ENCODE measurements around the gene ARPC4. TPM values are rescaled to one million over a fixed set of nuclear protein-coding genes. Genes with fewer than 3 reads are reported as not detected.
"Not testable (repeated sequence)": the region's sequence is repeated elsewhere in the genome, so short reads cannot be mapped to it uniquely, and the experiment has no call there.

Gene ARPC4
- total RNA-seq, 6 experiments from 2014 or later, result 42.0 to 80.3 (median 57.3) TPM

- DNase-seq (no peak), ATAC-seq (no peak)
- intact Hi-C loops (cut with DNase I), result no loop called here
- TF ChIP-seq CTCF (IDR thresholded peaks at IDR 0.05) (no peak), POLR2A (IDR thresholded peaks at IDR 0.05) (no peak)
- no peaks in the 10 kb centered on the region for H3K9me3 ChIP-seq
- WGBS (ENCODE audit: insufficient coverage, low coverage, low lambda C conversion rate, missing lambda C conversion rate), result 87% methylated on average over 5 of the region's 6 CpGs
- H3K4me3 ChIP-seq, result peak overlapping the region in 1 of 3 donors; percentile 77
- peaks cover 0 to 18% (median 4%) of the 10 kb centered on the region in 4 donors for H3K4me1 ChIP-seq
- H3K27me3 ChIP-seq, result no peaks in the 10 kb centered on the region
- H3K27ac ChIP-seq, result no peak overlapping the region
- peaks cover 0 to 9% (median 4%) of the 10 kb centered on the region in 4 donors for H3K36me3 ChIP-seq
Measured at GRCh38 chr3:9768141-9768775, 24.6 kb upstream of the ARPC4 start.

- H3K4me1 ChIP-seq, result peaks cover 0 to 18% (median 4%) of the 10 kb centered on the region in 4 donors
- no peak for TF ChIP-seq POLR2A (IDR thresholded peaks at IDR 0.05)
- no peak for TF ChIP-seq CTCF (IDR thresholded peaks at IDR 0.05)
- H3K4me3 ChIP-seq, result peak overlapping the region; percentile 65 to 95 (median 77)
- H3K9me3 ChIP-seq, result no peaks in the 10 kb centered on the region
- WGBS (ENCODE audit: insufficient coverage, low coverage, low lambda C conversion rate, missing lambda C conversion rate), result 34% methylated on average over 3 of the region's 5 CpGs
- ATAC-seq, result no peak
- peaks cover 0 to 9% (median 4%) of the 10 kb centered on the region in 4 donors for H3K36me3 ChIP-seq
- no peaks in the 10 kb centered on the region for H3K27me3 ChIP-seq
- peak overlapping the region in 2 of 3 donors; percentile 81 to 84 for H3K27ac ChIP-seq
- no peak for DNase-seq
- intact Hi-C loops (cut with DNase I), result no loop called here
Measured at GRCh38 chr3:9769012-9769411, 23.9 kb upstream of the ARPC4 start.

- H3K4me3 ChIP-seq, result peak within 1 kb of the TSS; percentile 65 to 95 (median 77)
- H3K4me1 ChIP-seq, result peaks cover 0 to 18% (median 4%) of the 10 kb centered on the region in 4 donors
- TF ChIP-seq POLR2A (IDR thresholded peaks at IDR 0.05), result peak; percentile 94
- TF ChIP-seq CTCF (IDR thresholded peaks at IDR 0.05), result no peak
- intact Hi-C loops (cut with DNase I), result no loop called here
- peaks cover 0 to 9% (median 4%) of the 10 kb centered on the region in 4 donors for H3K36me3 ChIP-seq
- DNase-seq (peak; percentile 91 to 92 (median 92)), ATAC-seq (peak; percentile 90 to 95 (median 93))
- WGBS (ENCODE audit: insufficient coverage, low coverage, low lambda C conversion rate, missing lambda C conversion rate), result 8% methylated on average over 14 of the region's 49 CpGs
- H3K27me3 ChIP-seq, result no peaks in the 10 kb centered on the region
- no peaks in the 10 kb centered on the region for H3K9me3 ChIP-seq
- H3K27ac ChIP-seq, result peak within 1 kb of the TSS; percentile 81 to 84 (median 81)
Measured at GRCh38 chr3:9769426-9770275, 23.2 kb upstream of the ARPC4 start, which contains the start of gene CAMK1. TSS of gene CAMK1 (minus strand) at chr3:9769947. CDS start at chr3:9767749, 2,198 bp downstream.

GRCh38 chr3:9770276-9770812, 22.5 kb upstream of the ARPC4 start:
- peak overlapping the region; percentile 65 to 95 (median 77) for H3K4me3 ChIP-seq
- no peaks in the 10 kb centered on the region for H3K27me3 ChIP-seq
- H3K4me1 ChIP-seq, result peaks cover 0 to 18% (median 4%) of the 10 kb centered on the region in 4 donors
- H3K27ac ChIP-seq, result peak overlapping the region; percentile 81 to 84 (median 81)
- TF ChIP-seq CTCF (IDR thresholded peaks at IDR 0.05) (no peak), POLR2A (IDR thresholded peaks at IDR 0.05) (no peak)
- no peaks in the 10 kb centered on the region for H3K9me3 ChIP-seq
- peaks cover 0 to 9% (median 2%) of the 10 kb centered on the region in 4 donors for H3K36me3 ChIP-seq
- ATAC-seq (peak; percentile 62 to 68 (median 65)), DNase-seq (peak; percentile 93 to 99 (median 97))
- 5% methylated on average over 13 of the region's 15 CpGs for WGBS (ENCODE audit: insufficient coverage, low coverage, low lambda C conversion rate, missing lambda C conversion rate)
- intact Hi-C loops (cut with DNase I), result no loop called here

- peaks cover 0 to 18% (median 4%) of the 10 kb centered on the region in 4 donors for H3K4me1 ChIP-seq
- H3K27me3 ChIP-seq; DNase-seq; ATAC-seq; intact Hi-C loops (cut with DNase I); H3K9me3 ChIP-seq; H3K36me3 ChIP-seq: not testable (repeated sequence)
- peak overlapping the region in 2 of 3 donors; percentile 65 to 77 for H3K4me3 ChIP-seq
- WGBS (ENCODE audit: insufficient coverage, low coverage, low lambda C conversion rate, missing lambda C conversion rate), result 50% methylated on average over 1 of the region's 2 CpGs
- H3K27ac ChIP-seq, result peak overlapping the region in 2 of 3 donors; percentile 41 to 81
Measured at GRCh38 chr3:9771007-9771406, 21.9 kb upstream of the ARPC4 start.
